ENCODE measurements around the gene LIN9. TPM values are rescaled to one million over a fixed set of nuclear protein-coding genes. Genes with fewer than 3 reads are reported as not detected.

The LIN9 gene, protein sequence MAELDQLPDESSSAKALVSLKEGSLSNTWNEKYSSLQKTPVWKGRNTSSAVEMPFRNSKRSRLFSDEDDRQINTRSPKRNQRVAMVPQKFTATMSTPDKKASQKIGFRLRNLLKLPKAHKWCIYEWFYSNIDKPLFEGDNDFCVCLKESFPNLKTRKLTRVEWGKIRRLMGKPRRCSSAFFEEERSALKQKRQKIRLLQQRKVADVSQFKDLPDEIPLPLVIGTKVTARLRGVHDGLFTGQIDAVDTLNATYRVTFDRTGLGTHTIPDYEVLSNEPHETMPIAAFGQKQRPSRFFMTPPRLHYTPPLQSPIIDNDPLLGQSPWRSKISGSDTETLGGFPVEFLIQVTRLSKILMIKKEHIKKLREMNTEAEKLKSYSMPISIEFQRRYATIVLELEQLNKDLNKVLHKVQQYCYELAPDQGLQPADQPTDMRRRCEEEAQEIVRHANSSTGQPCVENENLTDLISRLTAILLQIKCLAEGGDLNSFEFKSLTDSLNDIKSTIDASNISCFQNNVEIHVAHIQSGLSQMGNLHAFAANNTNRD
- 6.8 TPM for total RNA-seq

DNA sequence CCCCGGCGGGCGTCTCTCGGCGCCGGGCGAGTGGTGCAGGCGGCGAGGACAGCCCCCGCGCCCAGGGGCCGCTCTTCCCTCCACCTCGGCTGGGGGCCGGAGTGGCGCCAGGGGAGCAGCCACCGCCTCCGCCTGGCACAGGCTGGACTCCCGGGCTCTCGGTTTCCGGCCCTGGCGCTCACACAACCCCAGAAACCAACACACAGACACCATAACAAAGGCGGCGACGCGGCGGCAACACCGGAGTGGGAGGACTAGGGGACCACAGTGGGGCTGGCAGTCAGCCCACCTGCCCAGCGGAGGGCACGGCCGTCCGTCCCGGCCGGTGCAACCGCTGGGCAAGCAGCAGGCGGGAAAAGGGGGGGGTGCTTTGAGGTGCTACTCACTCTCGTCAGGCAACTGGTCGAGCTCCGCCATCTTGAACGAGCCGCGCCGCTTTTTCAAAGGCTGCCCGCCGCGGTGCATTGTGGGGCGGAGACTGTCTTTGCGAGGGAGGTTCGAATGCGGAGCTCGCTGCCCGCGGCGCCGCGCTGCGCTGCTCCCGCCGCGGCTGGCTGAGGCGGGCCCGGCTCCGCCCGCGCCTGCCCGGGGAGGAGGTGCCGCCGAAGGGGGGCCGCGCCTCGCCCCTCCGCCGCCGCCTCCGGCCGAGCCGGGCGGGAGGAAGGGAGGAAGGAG lies at the start of gene LIN9:
Gene LIN9, minus strand, starts transcription at position 442 of the 675 bp plus-strand sequence. Its CDS starts 25 bp downstream, at position 417.
- H3K9ac ChIP-seq (ENCODE audit: low read depth in 1 of 3, low read length in 3 of 3): peak within 1 kb of the TSS; percentile 82 to 88 (median 86)
- H3K27ac ChIP-seq (ENCODE audit: low read depth, low read length): peak within 1 kb of the TSS; percentile 31
- H3K4me1 ChIP-seq (ENCODE audit: control insufficient read depth in 3 of 3, insufficient read depth in 3 of 3, low read length in 3 of 3): peaks cover 8 to 12% (median 10%) of the 10 kb centered on the region in 3 donors
- peak within 1 kb of the TSS; percentile 82 to 85 (median 83) for H3K4me3 ChIP-seq (ENCODE audit: low read length in 3 of 3)
- H3K36me3 ChIP-seq (ENCODE audit: control insufficient read depth in 3 of 3, insufficient read depth in 3 of 3, low read length in 3 of 3): no peaks in the 10 kb centered on the region
- H3K27me3 ChIP-seq (ENCODE audit: control insufficient read depth in 3 of 3, insufficient read depth in 3 of 3, low read length in 3 of 3): no peaks in the 10 kb centered on the region
- H3K9me3 ChIP-seq (ENCODE audit: control insufficient read depth in 3 of 3, low read length in 3 of 3): no peaks in the 10 kb centered on the region

- H3K27ac ChIP-seq (ENCODE audit: low read depth, low read length): no peak overlapping the region
- H3K36me3 ChIP-seq (ENCODE audit: control insufficient read depth in 3 of 3, insufficient read depth in 3 of 3, low read length in 3 of 3): peaks cover 18 to 35% (median 32%) of the 10 kb centered on the region in 3 donors
- no peak overlapping the region for H3K9ac ChIP-seq (ENCODE audit: low read depth in 1 of 3, low read length in 3 of 3)
- no peaks in the 10 kb centered on the region for H3K9me3 ChIP-seq (ENCODE audit: control insufficient read depth in 3 of 3, low read length in 3 of 3)
- H3K4me1 ChIP-seq (ENCODE audit: control insufficient read depth in 3 of 3, insufficient read depth in 3 of 3, low read length in 3 of 3): peaks cover 14 to 20% (median 16%) of the 10 kb centered on the region in 3 donors
- H3K4me3 ChIP-seq (ENCODE audit: low read length in 3 of 3): no peak overlapping the region
- H3K27me3 ChIP-seq (ENCODE audit: control insufficient read depth in 3 of 3, insufficient read depth in 3 of 3, low read length in 3 of 3): no peaks in the 10 kb centered on the region
Observed at GRCh38 chr1:226357416-226357815, 48.5 kb upstream of the LIN9 start.

DNA sequence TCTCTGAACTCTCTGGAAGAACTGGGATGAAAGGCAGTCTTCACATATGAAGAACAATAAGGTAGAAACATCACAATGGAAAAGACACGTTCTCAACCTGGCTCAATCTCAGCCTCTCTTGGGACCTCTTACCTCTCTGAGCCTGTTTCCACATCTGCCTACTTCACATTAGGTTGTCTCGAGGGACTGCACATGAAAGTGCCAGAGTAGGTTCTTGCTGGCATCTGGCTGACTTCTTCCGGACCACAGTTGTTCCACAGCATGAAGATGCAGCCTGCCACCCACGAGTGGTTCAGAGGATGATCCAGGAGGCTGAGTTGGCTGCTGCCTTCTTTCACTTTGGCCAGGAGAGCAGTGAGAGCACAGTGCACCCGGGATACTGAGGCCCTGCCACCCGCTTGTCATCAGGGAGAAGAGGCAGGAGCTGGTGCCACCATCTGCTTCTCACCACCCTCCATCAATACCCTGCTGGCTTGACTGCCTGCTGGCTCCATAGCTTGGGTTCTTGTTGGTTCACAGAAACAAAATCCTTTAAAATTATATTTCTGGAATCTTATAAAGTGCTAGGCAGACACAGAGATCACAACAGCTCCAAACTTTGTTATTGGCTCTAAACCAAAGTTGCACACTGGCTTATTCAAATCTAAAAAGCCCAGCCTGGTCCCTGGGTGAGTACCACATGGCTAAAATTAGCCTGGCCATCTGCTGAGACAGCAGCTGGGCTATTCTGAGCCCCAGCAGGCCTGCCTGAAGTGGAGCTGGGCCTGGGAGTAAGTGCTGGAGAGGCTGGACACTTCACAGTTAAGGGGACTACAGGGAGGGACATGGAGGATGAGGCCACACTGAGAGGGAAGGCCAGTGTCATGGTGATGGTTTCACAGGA lies 46.9 kb upstream of the LIN9 start:
- no peaks in the 10 kb centered on the region for H3K9me3 ChIP-seq (ENCODE audit: control insufficient read depth in 3 of 3, low read length in 3 of 3)
- H3K9ac ChIP-seq (ENCODE audit: low read depth in 1 of 3, low read length in 3 of 3): peak overlapping the region; percentile 0 to 46 (median 4)
- H3K36me3 ChIP-seq (ENCODE audit: control insufficient read depth in 3 of 3, insufficient read depth in 3 of 3, low read length in 3 of 3): peaks cover 8 to 21% (median 18%) of the 10 kb centered on the region in 3 donors
- peak overlapping the region; percentile 65 for H3K27ac ChIP-seq (ENCODE audit: low read depth, low read length)
- no peak overlapping the region for H3K4me3 ChIP-seq (ENCODE audit: low read length in 3 of 3)
- peaks cover 14 to 20% (median 16%) of the 10 kb centered on the region in 3 donors for H3K4me1 ChIP-seq (ENCODE audit: control insufficient read depth in 3 of 3, insufficient read depth in 3 of 3, low read length in 3 of 3)
- no peaks in the 10 kb centered on the region for H3K27me3 ChIP-seq (ENCODE audit: control insufficient read depth in 3 of 3, insufficient read depth in 3 of 3, low read length in 3 of 3)

GRCh38 chr1:226355016-226355415 lies 46.1 kb upstream of the LIN9 start:
- Histone ChIP-seq H3K4me1 (ENCODE audit: control insufficient read depth in 3 of 3, insufficient read depth in 3 of 3, low read length in 3 of 3) (peaks cover 14 to 20% (median 16%) of the 10 kb centered on the region in 3 donors), H3K27me3 (ENCODE audit: control insufficient read depth in 3 of 3, insufficient read depth in 3 of 3, low read length in 3 of 3) (no peaks in the 10 kb centered on the region), H3K9ac (ENCODE audit: low read depth in 1 of 3, low read length in 3 of 3) (no peak overlapping the region), H3K4me3 (ENCODE audit: low read length in 3 of 3) (no peak overlapping the region), H3K27ac (ENCODE audit: low read depth, low read length) (no peak overlapping the region), H3K9me3 (ENCODE audit: control insufficient read depth in 3 of 3, low read length in 3 of 3) (no peaks in the 10 kb centered on the region), H3K36me3 (ENCODE audit: control insufficient read depth in 3 of 3, insufficient read depth in 3 of 3, low read length in 3 of 3) (peaks cover 3 to 16% (median 12%) of the 10 kb centered on the region in 3 donors)

DNA sequence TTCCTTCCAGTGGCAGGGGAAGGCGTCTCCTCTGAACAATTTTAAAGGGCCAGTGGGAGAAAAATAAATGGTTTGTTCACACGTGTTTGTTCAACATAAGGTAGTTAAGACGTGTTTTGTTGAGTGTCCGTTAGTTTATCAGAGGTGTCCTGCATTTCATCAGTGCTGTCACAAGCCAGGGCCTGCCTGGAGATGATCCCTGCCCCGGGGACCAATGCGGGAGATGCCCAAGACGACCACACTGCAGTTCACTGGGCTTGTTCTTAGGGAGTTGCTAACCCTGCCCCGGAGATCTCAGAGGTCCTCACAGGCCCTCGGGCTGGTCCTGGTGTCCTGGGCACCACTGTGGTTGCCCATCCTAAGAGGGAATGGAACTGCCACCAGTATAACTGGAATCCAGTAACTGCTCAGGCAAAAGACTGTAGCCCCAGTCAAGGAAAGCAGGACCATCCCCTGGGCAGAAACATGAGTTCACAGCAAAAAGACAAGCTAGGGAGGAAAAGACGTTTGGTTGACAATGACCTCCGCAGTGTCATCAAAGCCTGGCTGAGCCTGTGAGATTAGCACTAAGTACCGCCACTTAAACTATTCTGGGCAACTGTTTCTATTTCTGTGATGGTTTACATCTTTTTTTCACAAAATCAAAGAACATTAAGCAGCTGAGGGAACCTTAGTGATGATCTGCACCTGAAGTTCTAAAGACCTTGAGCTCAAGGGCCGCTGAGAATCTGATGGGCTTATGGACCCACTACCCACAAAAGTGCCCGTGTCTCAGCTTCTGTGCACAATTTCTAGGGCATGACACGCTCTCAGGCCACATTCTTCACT lies 44.9 kb upstream of the LIN9 start:
- Histone ChIP-seq H3K27ac (ENCODE audit: low read depth, low read length) (no peak overlapping the region), H3K4me1 (ENCODE audit: control insufficient read depth in 3 of 3, insufficient read depth in 3 of 3, low read length in 3 of 3) (peaks cover 14 to 20% (median 16%) of the 10 kb centered on the region in 3 donors), H3K4me3 (ENCODE audit: low read length in 3 of 3) (no peak overlapping the region)

GRCh38 chr1:226351709-226352108 lies 42.7 kb upstream of the LIN9 start:
- Histone ChIP-seq H3K4me3 (ENCODE audit: low read length in 3 of 3) (no peak overlapping the region), H3K27me3 (ENCODE audit: control insufficient read depth in 3 of 3, insufficient read depth in 3 of 3, low read length in 3 of 3) (no peaks in the 10 kb centered on the region), H3K9me3 (ENCODE audit: control insufficient read depth in 3 of 3, low read length in 3 of 3) (no peaks in the 10 kb centered on the region), H3K9ac (ENCODE audit: low read depth in 1 of 3, low read length in 3 of 3) (no peak overlapping the region), H3K27ac (ENCODE audit: low read depth, low read length) (no peak overlapping the region), H3K36me3 (ENCODE audit: control insufficient read depth in 3 of 3, insufficient read depth in 3 of 3, low read length in 3 of 3) (peaks cover 0 to 6% (median 0%) of the 10 kb centered on the region in 3 donors), H3K4me1 (ENCODE audit: control insufficient read depth in 3 of 3, insufficient read depth in 3 of 3, low read length in 3 of 3) (peaks cover 12 to 16% (median 13%) of the 10 kb centered on the region in 3 donors)

More for the DNA sequence above, 44.9 kb upstream of the LIN9 start:
- no peaks in the 10 kb centered on the region for H3K9me3 ChIP-seq (ENCODE audit: control insufficient read depth in 3 of 3, low read length in 3 of 3)
- H3K27me3 ChIP-seq (ENCODE audit: control insufficient read depth in 3 of 3, insufficient read depth in 3 of 3, low read length in 3 of 3): no peaks in the 10 kb centered on the region
- peaks cover 0 to 10% (median 4%) of the 10 kb centered on the region in 3 donors for H3K36me3 ChIP-seq (ENCODE audit: control insufficient read depth in 3 of 3, insufficient read depth in 3 of 3, low read length in 3 of 3)
- H3K9ac ChIP-seq (ENCODE audit: low read depth in 1 of 3, low read length in 3 of 3): no peak overlapping the region

DNA sequence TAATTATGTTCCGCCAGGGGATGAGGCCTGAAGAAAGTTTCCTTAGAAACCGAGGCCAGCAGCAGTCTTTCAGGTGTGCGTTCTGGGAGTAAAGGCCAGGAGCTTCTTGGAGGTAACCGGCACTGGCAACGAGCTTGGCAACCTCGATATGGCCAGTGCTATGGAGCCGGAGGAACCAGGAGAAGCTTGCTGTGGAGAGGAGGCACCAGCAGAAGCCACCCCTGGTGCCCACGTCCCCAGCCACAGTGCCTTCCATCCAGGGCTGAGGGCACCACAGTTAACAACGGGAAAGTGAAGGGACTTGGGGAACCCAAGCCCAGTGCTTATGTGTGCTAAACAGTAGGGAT lies 41.5 kb upstream of the LIN9 start:
- Histone ChIP-seq H3K4me1 (ENCODE audit: control insufficient read depth in 3 of 3, insufficient read depth in 3 of 3, low read length in 3 of 3) (peaks cover 0 to 5% (median 1%) of the 10 kb centered on the region in 3 donors), H3K9me3 (ENCODE audit: control insufficient read depth in 3 of 3, low read length in 3 of 3) (no peaks in the 10 kb centered on the region), H3K27ac (ENCODE audit: low read depth, low read length) (no peak overlapping the region), H3K9ac (ENCODE audit: low read depth in 1 of 3, low read length in 3 of 3) (no peak overlapping the region), H3K36me3 (ENCODE audit: control insufficient read depth in 3 of 3, insufficient read depth in 3 of 3, low read length in 3 of 3) (peaks cover 0 to under 1% (median 0%) of the 10 kb centered on the region in 3 donors), H3K27me3 (ENCODE audit: control insufficient read depth in 3 of 3, insufficient read depth in 3 of 3, low read length in 3 of 3) (no peaks in the 10 kb centered on the region), H3K4me3 (ENCODE audit: low read length in 3 of 3) (no peak overlapping the region)

- Histone ChIP-seq H3K9ac (ENCODE audit: low read depth in 1 of 3, low read length in 3 of 3) (no peak overlapping the region), H3K9me3 (ENCODE audit: control insufficient read depth in 3 of 3, low read length in 3 of 3) (no peaks in the 10 kb centered on the region), H3K4me1 (ENCODE audit: control insufficient read depth in 3 of 3, insufficient read depth in 3 of 3, low read length in 3 of 3) (peaks cover 0 to 2% (median 0%) of the 10 kb centered on the region in 3 donors), H3K36me3 (ENCODE audit: control insufficient read depth in 3 of 3, insufficient read depth in 3 of 3, low read length in 3 of 3) (no peaks in the 10 kb centered on the region), H3K4me3 (ENCODE audit: low read length in 3 of 3) (no peak overlapping the region), H3K27ac (ENCODE audit: low read depth, low read length) (no peak overlapping the region), H3K27me3 (ENCODE audit: control insufficient read depth in 3 of 3, insufficient read depth in 3 of 3, low read length in 3 of 3) (no peaks in the 10 kb centered on the region)
Observed at GRCh38 chr1:226349801-226350518, 41.0 kb upstream of the LIN9 start.
